Measurements from ENCODE around the gene ADCK2.
"Not testable (repeated sequence)": the region's sequence is repeated elsewhere in the genome, so short reads cannot be mapped to it uniquely, and the experiment has no call there.

Gene ADCK2

DNA sequence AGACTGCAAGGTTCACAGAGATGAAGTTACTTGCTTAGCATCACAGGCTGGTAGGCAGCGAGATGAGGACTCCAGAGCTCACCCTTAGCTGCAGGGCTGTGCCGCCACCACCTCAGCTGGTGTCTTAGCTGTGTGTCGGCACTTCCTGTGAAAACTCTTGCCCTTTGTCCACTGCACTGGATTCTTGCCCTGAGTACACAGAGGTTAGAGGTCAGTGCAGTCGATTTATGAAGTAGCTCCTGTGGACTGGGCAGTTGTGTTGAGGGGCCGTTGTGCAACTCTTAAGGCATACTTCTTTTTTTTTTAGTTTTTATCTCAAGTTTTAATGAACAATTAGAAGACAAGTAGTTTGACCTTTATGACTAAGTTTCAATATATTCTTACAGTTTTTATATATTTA is 34.4 kb downstream of the ADCK2 start:
- H3K36me3 ChIP-seq (ENCODE audit: control insufficient read depth, insufficient read depth, low read length): peaks cover 2% of the 10 kb centered on the region
- H2AK5ac ChIP-seq (ENCODE audit: low read length): no peak overlapping the region
- H3K4me3 ChIP-seq (ENCODE audit: low read length): no peak overlapping the region
- no peaks in the 10 kb centered on the region for H3K27me3 ChIP-seq (ENCODE audit: insufficient read depth, low read length, poor library complexity)
- H3K4me1 ChIP-seq (ENCODE audit: control insufficient read depth, low read depth, low read length): no peaks in the 10 kb centered on the region
- no peak overlapping the region for H3K4me2 ChIP-seq (ENCODE audit: low read length)
- H3K79me1 ChIP-seq (ENCODE audit: low read length): peaks cover 4% of the 10 kb centered on the region
- H3K4ac ChIP-seq (ENCODE audit: low read depth, low read length): no peak overlapping the region
- H2BK5ac ChIP-seq (ENCODE audit: low read length): no peak overlapping the region
- no peak overlapping the region for H3K56ac ChIP-seq (ENCODE audit: low read length)
- WGBS (ENCODE audit: extremely low coverage, insufficient coverage, low lambda C conversion rate): no CpG with 5 or more reads among the region's 5 CpGs
- H3K27ac ChIP-seq (ENCODE audit: low read depth, low read length): no peak overlapping the region
- no peak overlapping the region for H3K18ac ChIP-seq (ENCODE audit: low read length)
- no peak for DNase-seq
- no peak overlapping the region for H3K9ac ChIP-seq (ENCODE audit: low read length)
- no peak overlapping the region for H2BK15ac ChIP-seq (replicated peaks; ENCODE audit: low read depth)
- no peaks in the 10 kb centered on the region for H3K79me2 ChIP-seq (ENCODE audit: control insufficient read depth, insufficient read depth, low read length)
- no peak overlapping the region for H3K23ac ChIP-seq (ENCODE audit: low read length)
- no peak overlapping the region for H4K5ac ChIP-seq (ENCODE audit: low read length)
- H4K8ac ChIP-seq (ENCODE audit: low read depth, low read length): no peak overlapping the region
- no peak overlapping the region for H2BK120ac ChIP-seq (ENCODE audit: low read depth, low read length)

DNA sequence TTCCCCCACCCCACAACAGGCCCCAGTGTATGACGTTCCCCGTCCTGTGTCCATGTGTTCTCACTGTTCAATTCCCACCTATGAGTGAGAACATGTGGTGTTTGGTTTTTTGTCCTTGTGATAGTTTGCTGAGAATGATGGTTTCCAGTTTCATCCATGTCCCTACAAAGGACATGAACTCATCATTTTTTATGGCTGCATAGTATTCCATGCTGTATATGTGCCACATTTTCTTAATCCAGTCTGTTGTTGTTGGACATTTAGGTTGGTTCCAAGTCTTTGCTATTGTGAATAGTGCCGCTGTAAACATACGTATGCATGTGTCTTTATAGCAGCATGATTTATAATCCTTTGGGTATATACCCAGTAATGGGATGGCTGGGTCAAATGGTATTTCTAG is 36.0 kb downstream of the ADCK2 start:
- H4K8ac ChIP-seq (ENCODE audit: low read depth, low read length); H3K27me3 ChIP-seq (ENCODE audit: insufficient read depth, low read length, poor library complexity); H3K9ac ChIP-seq (ENCODE audit: low read length); H3K4me1 ChIP-seq (ENCODE audit: control insufficient read depth, low read depth, low read length); DNase-seq; H3K4me2 ChIP-seq (ENCODE audit: low read length); H2BK120ac ChIP-seq (ENCODE audit: low read depth, low read length); H3K27ac ChIP-seq (ENCODE audit: low read depth, low read length); H3K4me3 ChIP-seq (ENCODE audit: low read length); H3K4ac ChIP-seq (ENCODE audit: low read depth, low read length); H3K56ac ChIP-seq (ENCODE audit: low read length); H4K5ac ChIP-seq (ENCODE audit: low read length); H3K36me3 ChIP-seq (ENCODE audit: control insufficient read depth, insufficient read depth, low read length); H3K79me1 ChIP-seq (ENCODE audit: low read length); H3K23ac ChIP-seq (ENCODE audit: low read length); H2BK15ac ChIP-seq (replicated peaks; ENCODE audit: low read depth); H2BK5ac ChIP-seq (ENCODE audit: low read length); H3K79me2 ChIP-seq (ENCODE audit: control insufficient read depth, insufficient read depth, low read length); H3K18ac ChIP-seq (ENCODE audit: low read length); H2AK5ac ChIP-seq (ENCODE audit: low read length): not testable (repeated sequence)
- no CpG with 5 or more reads among the region's 4 CpGs for WGBS (ENCODE audit: extremely low coverage, insufficient coverage, low lambda C conversion rate)

DNA sequence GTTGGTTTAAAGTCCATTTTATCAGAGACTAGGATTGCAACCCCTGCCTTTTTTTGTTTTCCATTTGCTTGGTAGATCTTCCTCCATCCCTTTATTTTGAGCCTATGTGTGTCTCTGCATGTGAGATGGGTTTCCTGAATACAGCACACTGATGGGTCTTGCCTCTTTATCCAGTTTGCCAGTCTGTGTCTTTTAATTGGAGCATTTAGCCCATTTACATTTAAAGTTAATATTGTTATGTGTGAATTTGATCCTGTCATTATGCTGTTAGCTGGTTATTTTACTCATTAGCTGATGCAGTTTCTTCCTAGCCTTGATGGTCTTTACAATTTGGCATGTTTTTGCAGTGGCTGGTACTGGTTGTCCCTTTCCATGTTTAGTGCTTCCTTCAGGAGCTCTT is 39.6 kb downstream of the ADCK2 start:
- H3K9ac ChIP-seq (ENCODE audit: low read length); H3K36me3 ChIP-seq (ENCODE audit: control insufficient read depth, insufficient read depth, low read length); H3K79me2 ChIP-seq (ENCODE audit: control insufficient read depth, insufficient read depth, low read length); H3K4me1 ChIP-seq (ENCODE audit: control insufficient read depth, low read depth, low read length); H3K56ac ChIP-seq (ENCODE audit: low read length); H3K4me3 ChIP-seq (ENCODE audit: low read length); H2BK5ac ChIP-seq (ENCODE audit: low read length); H3K18ac ChIP-seq (ENCODE audit: low read length); H3K27ac ChIP-seq (ENCODE audit: low read depth, low read length); H2BK120ac ChIP-seq (ENCODE audit: low read depth, low read length); H2BK15ac ChIP-seq (replicated peaks; ENCODE audit: low read depth); H2AK5ac ChIP-seq (ENCODE audit: low read length); H3K4me2 ChIP-seq (ENCODE audit: low read length); H3K23ac ChIP-seq (ENCODE audit: low read length); H3K27me3 ChIP-seq (ENCODE audit: insufficient read depth, low read length, poor library complexity); H4K8ac ChIP-seq (ENCODE audit: low read depth, low read length); DNase-seq; H3K4ac ChIP-seq (ENCODE audit: low read depth, low read length); H4K5ac ChIP-seq (ENCODE audit: low read length); H3K79me1 ChIP-seq (ENCODE audit: low read length): not testable (repeated sequence)

- H3K18ac ChIP-seq (ENCODE audit: low read length): no peak overlapping the region
- H2BK5ac ChIP-seq (ENCODE audit: low read length): no peak overlapping the region
- H4K5ac ChIP-seq (ENCODE audit: low read length): no peak overlapping the region
- no CpG with 5 or more reads among the region's 10 CpGs for WGBS (ENCODE audit: extremely low coverage, insufficient coverage, low lambda C conversion rate)
- H3K79me2 ChIP-seq (ENCODE audit: control insufficient read depth, insufficient read depth, low read length): no peaks in the 10 kb centered on the region
- no peak overlapping the region for H3K27ac ChIP-seq (ENCODE audit: low read depth, low read length)
- no peaks in the 10 kb centered on the region for H3K36me3 ChIP-seq (ENCODE audit: control insufficient read depth, insufficient read depth, low read length)
- H3K4ac ChIP-seq (ENCODE audit: low read depth, low read length): no peak overlapping the region
- H3K4me3 ChIP-seq (ENCODE audit: low read length): no peak overlapping the region
- no peaks in the 10 kb centered on the region for H3K27me3 ChIP-seq (ENCODE audit: insufficient read depth, low read length, poor library complexity)
- no peak overlapping the region for H2BK15ac ChIP-seq (replicated peaks; ENCODE audit: low read depth)
- H3K4me1 ChIP-seq (ENCODE audit: control insufficient read depth, low read depth, low read length): no peaks in the 10 kb centered on the region
- no peak overlapping the region for H3K56ac ChIP-seq (ENCODE audit: low read length)
- H4K8ac ChIP-seq (ENCODE audit: low read depth, low read length): no peak overlapping the region
- DNase-seq: no peak
- no peak overlapping the region for H3K23ac ChIP-seq (ENCODE audit: low read length)
- no peak overlapping the region for H3K4me2 ChIP-seq (ENCODE audit: low read length)
- H2BK120ac ChIP-seq (ENCODE audit: low read depth, low read length): no peak overlapping the region
- H2AK5ac ChIP-seq (ENCODE audit: low read length): no peak overlapping the region
- H3K79me1 ChIP-seq (ENCODE audit: low read length): no peaks in the 10 kb centered on the region
- H3K9ac ChIP-seq (ENCODE audit: low read length): no peak overlapping the region
These were observed 41.7 kb downstream of the ADCK2 start for GRCh38 chr7:140714331-140715040.

DNA sequence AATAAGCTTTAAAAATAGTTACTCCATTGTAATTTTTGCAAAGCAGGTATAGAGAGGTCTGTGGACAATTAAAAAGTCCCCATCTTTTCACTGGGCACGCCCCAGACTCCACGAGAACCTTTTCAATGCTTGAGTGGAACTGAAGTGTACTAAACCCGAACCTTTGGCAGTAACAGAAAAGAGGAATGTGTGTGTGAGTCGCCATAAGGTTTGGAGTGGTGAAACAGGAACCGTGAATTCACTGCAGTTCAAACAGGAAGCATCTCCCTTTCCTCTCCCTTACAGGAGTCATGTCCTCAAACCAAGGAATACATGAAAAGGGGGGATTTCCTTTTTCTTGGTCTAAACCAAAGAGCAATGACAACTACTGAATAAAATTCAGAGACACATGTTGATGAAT is 47.0 kb downstream of the ADCK2 start:
- H2BK120ac ChIP-seq (ENCODE audit: low read depth, low read length): no peak overlapping the region
- no peak overlapping the region for H4K5ac ChIP-seq (ENCODE audit: low read length)
- no peaks in the 10 kb centered on the region for H3K4me1 ChIP-seq (ENCODE audit: control insufficient read depth, low read depth, low read length)
- no peak overlapping the region for H3K18ac ChIP-seq (ENCODE audit: low read length)
- no peak overlapping the region for H3K4me3 ChIP-seq (ENCODE audit: low read length)
- no peaks in the 10 kb centered on the region for H3K79me1 ChIP-seq (ENCODE audit: low read length)
- no peak overlapping the region for H3K23ac ChIP-seq (ENCODE audit: low read length)
- no peak overlapping the region for H2AK5ac ChIP-seq (ENCODE audit: low read length)
- H3K4me2 ChIP-seq (ENCODE audit: low read length): no peak overlapping the region
- H3K27me3 ChIP-seq (ENCODE audit: insufficient read depth, low read length, poor library complexity): no peaks in the 10 kb centered on the region
- H3K27ac ChIP-seq (ENCODE audit: low read depth, low read length): no peak overlapping the region
- no peak overlapping the region for H2BK5ac ChIP-seq (ENCODE audit: low read length)
- H3K36me3 ChIP-seq (ENCODE audit: control insufficient read depth, insufficient read depth, low read length): no peaks in the 10 kb centered on the region
- H3K56ac ChIP-seq (ENCODE audit: low read length): no peak overlapping the region
- H4K8ac ChIP-seq (ENCODE audit: low read depth, low read length): no peak overlapping the region
- no peak overlapping the region for H3K4ac ChIP-seq (ENCODE audit: low read depth, low read length)
- H3K9ac ChIP-seq (ENCODE audit: low read length): no peak overlapping the region
- no peak for DNase-seq
- H2BK15ac ChIP-seq (replicated peaks; ENCODE audit: low read depth): no peak overlapping the region
- no peaks in the 10 kb centered on the region for H3K79me2 ChIP-seq (ENCODE audit: control insufficient read depth, insufficient read depth, low read length)
- WGBS (ENCODE audit: extremely low coverage, insufficient coverage, low lambda C conversion rate): no CpG with 5 or more reads among the region's 5 CpGs

DNA sequence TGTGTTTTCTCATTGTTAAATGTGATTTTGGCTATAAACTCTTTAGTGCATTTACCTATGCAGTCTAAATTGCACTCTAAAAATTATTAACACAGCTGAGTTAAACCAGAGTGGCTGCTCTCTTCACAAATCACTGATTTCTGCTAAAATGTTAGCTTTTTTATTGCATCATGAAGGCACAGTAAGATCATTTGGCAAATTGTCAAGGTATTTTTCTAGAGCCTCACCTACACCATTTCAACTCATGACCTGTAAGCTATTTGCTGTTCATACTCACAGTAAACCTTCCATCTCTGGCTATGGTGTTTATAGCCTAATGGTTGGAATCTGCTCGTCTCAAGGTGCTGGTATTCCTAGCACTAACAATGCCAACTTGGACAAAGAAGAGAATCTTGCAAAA is 49.5 kb downstream of the ADCK2 start:
- H3K18ac ChIP-seq (ENCODE audit: low read length): no peak overlapping the region
- no peak overlapping the region for H3K4ac ChIP-seq (ENCODE audit: low read depth, low read length)
- H3K27me3 ChIP-seq (ENCODE audit: insufficient read depth, low read length, poor library complexity): no peaks in the 10 kb centered on the region
- H3K9ac ChIP-seq (ENCODE audit: low read length): no peak overlapping the region
- no peaks in the 10 kb centered on the region for H3K79me2 ChIP-seq (ENCODE audit: control insufficient read depth, insufficient read depth, low read length)
- no peak overlapping the region for H3K56ac ChIP-seq (ENCODE audit: low read length)
- H4K5ac ChIP-seq (ENCODE audit: low read length): no peak overlapping the region
- no CpG with 5 or more reads among the region's 1 CpG for WGBS (ENCODE audit: extremely low coverage, insufficient coverage, low lambda C conversion rate)
- no peaks in the 10 kb centered on the region for H3K79me1 ChIP-seq (ENCODE audit: low read length)
- H2BK5ac ChIP-seq (ENCODE audit: low read length): no peak overlapping the region
- H4K8ac ChIP-seq (ENCODE audit: low read depth, low read length): no peak overlapping the region
- no peak overlapping the region for H3K27ac ChIP-seq (ENCODE audit: low read depth, low read length)
- no peak overlapping the region for H2BK15ac ChIP-seq (replicated peaks; ENCODE audit: low read depth)
- H3K4me3 ChIP-seq (ENCODE audit: low read length): no peak overlapping the region
- H3K23ac ChIP-seq (ENCODE audit: low read length): no peak overlapping the region
- no peaks in the 10 kb centered on the region for H3K36me3 ChIP-seq (ENCODE audit: control insufficient read depth, insufficient read depth, low read length)
- no peaks in the 10 kb centered on the region for H3K4me1 ChIP-seq (ENCODE audit: control insufficient read depth, low read depth, low read length)
- no peak overlapping the region for H3K4me2 ChIP-seq (ENCODE audit: low read length)
- H2BK120ac ChIP-seq (ENCODE audit: low read depth, low read length): no peak overlapping the region
- no peak for DNase-seq
- H2AK5ac ChIP-seq (ENCODE audit: low read length): no peak overlapping the region
